ENCODE results near the gene MRGPRG. TPM values are rescaled to one million over a fixed set of nuclear protein-coding genes. Genes with fewer than 3 reads are reported as not detected.

MRGPRG gene, protein sequence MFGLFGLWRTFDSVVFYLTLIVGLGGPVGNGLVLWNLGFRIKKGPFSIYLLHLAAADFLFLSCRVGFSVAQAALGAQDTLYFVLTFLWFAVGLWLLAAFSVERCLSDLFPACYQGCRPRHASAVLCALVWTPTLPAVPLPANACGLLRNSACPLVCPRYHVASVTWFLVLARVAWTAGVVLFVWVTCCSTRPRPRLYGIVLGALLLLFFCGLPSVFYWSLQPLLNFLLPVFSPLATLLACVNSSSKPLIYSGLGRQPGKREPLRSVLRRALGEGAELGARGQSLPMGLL
- total RNA-seq (2014; rRNA removed; shearing (Covaris generic)) = not detected in 2 replicates

GRCh38 chr11:3218483-3219280 is at the start of gene MRGPRG:
MRGPRG (minus strand) TSS chr11:3218813; CDS start chr11:3218813, 0 bp downstream.

GRCh38 chr11:3231851-3232744 is 13.5 kb upstream of the MRGPRG start, which contains the start of gene MRGPRE:
MRGPRE (minus strand) TSS chr11:3232417; CDS start chr11:3228799, 3,618 bp downstream.

Other genes starting within 250 kb of the MRGPRG start
- gene NAP1L4, start 226.5 kb downstream of the MRGPRG start, total RNA-seq (2014; rRNA removed; shearing (Covaris generic)) = 104 and 119 TPM in 2 replicates
- gene CARS1, start 161.4 kb downstream of the MRGPRG start, total RNA-seq (2014; rRNA removed; shearing (Covaris generic)) = 150 and 160 TPM in 2 replicates
- gene OSBPL5, start 53.5 kb downstream of the MRGPRG start, total RNA-seq (2014; rRNA removed; shearing (Covaris generic)) = 17.8 and 20.1 TPM in 2 replicates
- not detected in 2 replicates for gene MRGPRE, start 13.6 kb upstream of the MRGPRG start, total RNA-seq (2014; rRNA removed; shearing (Covaris generic))
- gene ZNF195, start 160.3 kb upstream of the MRGPRG start, total RNA-seq (2014; rRNA removed; shearing (Covaris generic)) = 21.2 and 31.3 TPM in 2 replicates

Measured in A375 (cell line).